Gastroesophageal sphincter (tissue), 3 donors: ENCODE measurements around the gene KANK4.

ENCODE experiments used
- EP300 ChIP-seq: sonication (generic); formaldehyde crosslinking; IDR thresholded peaks from one replicate; pipeline ENCODE4 v1.6.1; 2017; ENCODE audit warnings: antibody characterized with exemption, mild to moderate bottlenecking
- POLR2A ChIP-seq, 2 donors: fragments of 450-650 bp; IDR thresholded peaks; one replicate each; pipeline ENCODE4 v1.6.1; 2017; ENCODE audit warnings: antibody characterized with exemption in 2 of 2, mild to moderate bottlenecking in 2 of 2, moderate library complexity in 1 of 2
- TF ChIP-seq, protein P1 (sequence below), 4 experiments: fragments of 200-600 bp in 2 of 4; fragments of 450-650 bp in 2 of 4; sonication (generic) in 1 of 4; IDR thresholded peaks; one replicate each; pipeline ENCODE4 v1.5.1; 2017 to 2019; ENCODE audit warnings: antibody characterized with exemption in 4 of 4, mild to moderate bottlenecking in 2 of 4, moderate library complexity in 2 of 4

- TF ChIP-seq, protein P1, sequence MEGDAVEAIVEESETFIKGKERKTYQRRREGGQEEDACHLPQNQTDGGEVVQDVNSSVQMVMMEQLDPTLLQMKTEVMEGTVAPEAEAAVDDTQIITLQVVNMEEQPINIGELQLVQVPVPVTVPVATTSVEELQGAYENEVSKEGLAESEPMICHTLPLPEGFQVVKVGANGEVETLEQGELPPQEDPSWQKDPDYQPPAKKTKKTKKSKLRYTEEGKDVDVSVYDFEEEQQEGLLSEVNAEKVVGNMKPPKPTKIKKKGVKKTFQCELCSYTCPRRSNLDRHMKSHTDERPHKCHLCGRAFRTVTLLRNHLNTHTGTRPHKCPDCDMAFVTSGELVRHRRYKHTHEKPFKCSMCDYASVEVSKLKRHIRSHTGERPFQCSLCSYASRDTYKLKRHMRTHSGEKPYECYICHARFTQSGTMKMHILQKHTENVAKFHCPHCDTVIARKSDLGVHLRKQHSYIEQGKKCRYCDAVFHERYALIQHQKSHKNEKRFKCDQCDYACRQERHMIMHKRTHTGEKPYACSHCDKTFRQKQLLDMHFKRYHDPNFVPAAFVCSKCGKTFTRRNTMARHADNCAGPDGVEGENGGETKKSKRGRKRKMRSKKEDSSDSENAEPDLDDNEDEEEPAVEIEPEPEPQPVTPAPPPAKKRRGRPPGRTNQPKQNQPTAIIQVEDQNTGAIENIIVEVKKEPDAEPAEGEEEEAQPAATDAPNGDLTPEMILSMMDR (IDR thresholded peaks at IDR 0.05), result no peak
- TF ChIP-seq POLR2A (IDR thresholded peaks at IDR 0.05) (no peak), EP300 (no peak)
Measured at GRCh38 chr1:62237950-62238374, 81.3 kb downstream of the KANK4 start.
